Measurements from ENCODE around the gene DCAF8L1. TPM values are rescaled to one million over a fixed set of nuclear protein-coding genes. Genes with fewer than 3 reads are reported as not detected.
"Not testable (repeated sequence)": the region's sequence is repeated elsewhere in the genome, so short reads cannot be mapped to it uniquely, and the experiment has no call there.

DCAF8L1 gene
- total RNA-seq, 4 donors from 2014 or later = not detected

GRCh38 chrX:27997622-27998021 is 16.4 kb upstream of the DCAF8L1 start:
- 73 to 75% methylated on average over 2 of the region's 2 CpGs for WGBS, 2 donors
- TF ChIP-seq POLR2A (IDR thresholded peaks at IDR 0.05) = no peak
- TF ChIP-seq, protein P1, sequence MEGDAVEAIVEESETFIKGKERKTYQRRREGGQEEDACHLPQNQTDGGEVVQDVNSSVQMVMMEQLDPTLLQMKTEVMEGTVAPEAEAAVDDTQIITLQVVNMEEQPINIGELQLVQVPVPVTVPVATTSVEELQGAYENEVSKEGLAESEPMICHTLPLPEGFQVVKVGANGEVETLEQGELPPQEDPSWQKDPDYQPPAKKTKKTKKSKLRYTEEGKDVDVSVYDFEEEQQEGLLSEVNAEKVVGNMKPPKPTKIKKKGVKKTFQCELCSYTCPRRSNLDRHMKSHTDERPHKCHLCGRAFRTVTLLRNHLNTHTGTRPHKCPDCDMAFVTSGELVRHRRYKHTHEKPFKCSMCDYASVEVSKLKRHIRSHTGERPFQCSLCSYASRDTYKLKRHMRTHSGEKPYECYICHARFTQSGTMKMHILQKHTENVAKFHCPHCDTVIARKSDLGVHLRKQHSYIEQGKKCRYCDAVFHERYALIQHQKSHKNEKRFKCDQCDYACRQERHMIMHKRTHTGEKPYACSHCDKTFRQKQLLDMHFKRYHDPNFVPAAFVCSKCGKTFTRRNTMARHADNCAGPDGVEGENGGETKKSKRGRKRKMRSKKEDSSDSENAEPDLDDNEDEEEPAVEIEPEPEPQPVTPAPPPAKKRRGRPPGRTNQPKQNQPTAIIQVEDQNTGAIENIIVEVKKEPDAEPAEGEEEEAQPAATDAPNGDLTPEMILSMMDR (IDR thresholded peaks at IDR 0.05) = no peak
- DNase-seq (ENCODE audit: low spot score in 2 of 2) = no peak
- intact Hi-C loops (cut with DNase I; ENCODE audit: low total_unique reads) = loop anchor here (5.0 kb wide), 1 partner anchor 420 kb away; no protein-coding TSS in a partner anchor
- H3K4me3 ChIP-seq (ENCODE audit: low read depth, poor library complexity, severe bottlenecking) = no peak overlapping the region

DNA sequence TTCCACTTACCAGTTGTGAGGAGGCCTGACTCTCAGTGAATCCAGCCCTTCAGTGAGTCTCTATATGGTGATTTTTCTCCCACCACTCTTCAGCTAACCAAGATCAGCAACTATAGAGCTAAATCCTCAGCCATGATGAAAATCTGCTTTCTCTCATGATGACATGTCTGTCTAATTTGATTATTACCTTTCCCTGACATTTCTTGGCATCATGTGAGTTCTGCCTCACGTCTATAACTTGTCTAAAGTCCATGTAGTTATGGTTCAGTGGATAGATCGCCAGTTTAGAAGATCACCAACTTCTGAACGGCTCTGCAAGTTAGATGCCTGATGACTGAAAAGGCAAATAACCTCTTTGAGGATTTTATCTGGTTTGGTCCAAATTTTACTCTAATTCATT is 14.9 kb upstream of the DCAF8L1 start:
- H3K4me3 ChIP-seq (ENCODE audit: low read depth, poor library complexity, severe bottlenecking) = no peak overlapping the region
- intact Hi-C loops (cut with DNase I; ENCODE audit: low total_unique reads) = loop anchor here (5.0 kb wide), 1 partner anchor 421 kb away; no protein-coding TSS in a partner anchor
- TF ChIP-seq POLR2A (IDR thresholded peaks at IDR 0.05) = no peak
- TF ChIP-seq, protein P1 (IDR thresholded peaks at IDR 0.05) = no peak
- 63 to 68% methylated on average over 3 of the region's 3 CpGs for WGBS, 2 donors
- no peak for DNase-seq (ENCODE audit: low spot score in 2 of 2)

DNA sequence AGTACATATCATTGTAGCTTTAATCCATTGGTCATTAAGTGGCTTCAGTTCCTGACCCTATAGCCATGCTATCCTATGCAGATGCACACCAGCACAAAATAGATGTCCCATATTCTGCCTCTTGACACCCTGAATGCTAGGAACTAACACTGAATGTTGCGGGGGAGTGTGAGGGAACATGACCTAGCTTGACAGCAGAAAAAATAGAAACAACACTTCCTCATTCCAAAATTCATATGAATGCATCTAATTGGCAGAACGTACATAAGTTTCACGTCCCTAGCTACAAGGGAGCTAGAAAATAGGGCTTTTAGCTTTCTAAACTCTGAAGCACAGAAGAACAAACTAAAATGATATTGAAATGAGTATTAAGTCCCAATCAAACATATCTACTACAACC is 14.4 kb upstream of the DCAF8L1 start:
- no peak for DNase-seq (ENCODE audit: low spot score in 2 of 2)
- no peak for TF ChIP-seq POLR2A (IDR thresholded peaks at IDR 0.05)
- TF ChIP-seq, protein P1 (IDR thresholded peaks at IDR 0.05) = no peak
- intact Hi-C loops (cut with DNase I; ENCODE audit: low total_unique reads) = loop anchor here (5.0 kb wide), 1 partner anchor 422 kb away; no protein-coding TSS in a partner anchor
- WGBS, 2 donors = 43 to 57% methylated on average over 3 of the region's 3 CpGs
- no peak overlapping the region for H3K4me3 ChIP-seq (ENCODE audit: low read depth, poor library complexity, severe bottlenecking)

- intact Hi-C loops (cut with DNase I; ENCODE audit: low total_unique reads) = no loop called here
- 20 to 45% methylated on average over 2 of the region's 2 CpGs for WGBS, 2 donors
These were observed 6.8 kb upstream of the DCAF8L1 start for GRCh38 chrX:27987862-27988646.

DNA sequence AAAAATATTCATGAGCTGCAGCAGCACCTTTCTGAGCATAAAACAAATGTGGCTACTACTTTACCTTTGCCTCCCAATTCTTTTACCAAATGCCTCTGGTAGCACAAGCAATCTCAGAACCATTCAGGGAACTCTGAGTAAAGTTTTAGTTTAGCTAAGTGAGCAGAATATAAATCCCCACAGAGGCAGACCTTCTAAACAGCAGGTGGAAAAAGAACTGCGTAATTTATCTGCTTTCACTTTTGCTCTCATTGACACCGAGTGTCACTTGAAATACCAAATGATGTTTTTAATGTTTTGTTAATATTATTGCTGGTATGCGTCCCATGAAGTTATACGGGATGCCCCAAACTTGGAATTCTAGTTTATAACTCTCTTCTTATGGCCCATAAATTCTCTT is 4.3 kb downstream of the DCAF8L1 start:
- intact Hi-C loops (cut with DNase I; ENCODE audit: low total_unique reads); DNase-seq (ENCODE audit: low spot score in 2 of 2); H3K4me3 ChIP-seq (ENCODE audit: low read depth, poor library complexity, severe bottlenecking): not testable (repeated sequence)
- 82 to 91% methylated on average over 4 of the region's 4 CpGs for WGBS, 2 donors

More at GRCh38 chrX:27987862-27988646, 6.8 kb upstream of the DCAF8L1 start:
- no peak for DNase-seq (ENCODE audit: low spot score in 2 of 2)
- H3K4me3 ChIP-seq (ENCODE audit: low read depth, poor library complexity, severe bottlenecking) = no peak overlapping the region
- TF ChIP-seq POLR2A (IDR thresholded peaks at IDR 0.05) = no peak
- TF ChIP-seq, protein P1 (IDR thresholded peaks at IDR 0.05) = no peak

- DNase-seq (ENCODE audit: low spot score in 2 of 2) = no peak
- WGBS, 2 donors = 38 to 45% methylated on average over 4 of the region's 4 CpGs
- no peak for TF ChIP-seq POLR2A (IDR thresholded peaks at IDR 0.05)
- TF ChIP-seq, protein P1 (IDR thresholded peaks at IDR 0.05) = no peak
- no peak overlapping the region for H3K4me3 ChIP-seq (ENCODE audit: low read depth, poor library complexity, severe bottlenecking)
- intact Hi-C loops (cut with DNase I; ENCODE audit: low total_unique reads) = no loop called here
These were observed 5.0 kb downstream of the DCAF8L1 start for GRCh38 chrX:27976284-27976683.
